SK-MEL-5 (cell line): ENCODE results near the gene TYRO3. TPM values are rescaled to one million over a fixed set of nuclear protein-coding genes. Genes with fewer than 3 reads are reported as not detected.

Experiments
- DNase-seq: peaks from one replicate; pipeline ENCODE4 v3.0.0-alpha.2; 2016; ENCODE audit warnings: low read depth, low spot score
- in situ Hi-C: cut with HindIII; loops from 2 replicates; pipeline ENCODE4 v1.10.0; 2016; ENCODE audit warnings: low sequenced_read_pairs, high pct_unique_total_duplicates, low pct_unique_long_range_greater_than_20kb
- polyA plus RNA-seq, 2 experiments: library from polyadenylated mRNA; depleted of rRNA; stranded (reverse); fragments of >200 nt; gene quantifications; 2 replicates each; pipeline ENCODE4 v1.2.3, GENCODE V29; 2015
- total RNA-seq: library from RNA; depleted of rRNA; stranded (reverse); fragments of >200 nt; shearing (Covaris generic); gene quantifications from 2 replicates; pipeline ENCODE4 v1.2.3, GENCODE V29; 2014; rRNA removed

Gene TYRO3
- total RNA-seq, result 79.0 and 81.2 TPM in 2 replicates
- polyA plus RNA-seq (2015; cell fraction: cytosol; rRNA removed), result 63.8 and 95.7 TPM in 2 replicates
- polyA plus RNA-seq (2015; cell fraction: nucleus; rRNA removed), result 61.7 and 90.2 TPM in 2 replicates

DNA sequence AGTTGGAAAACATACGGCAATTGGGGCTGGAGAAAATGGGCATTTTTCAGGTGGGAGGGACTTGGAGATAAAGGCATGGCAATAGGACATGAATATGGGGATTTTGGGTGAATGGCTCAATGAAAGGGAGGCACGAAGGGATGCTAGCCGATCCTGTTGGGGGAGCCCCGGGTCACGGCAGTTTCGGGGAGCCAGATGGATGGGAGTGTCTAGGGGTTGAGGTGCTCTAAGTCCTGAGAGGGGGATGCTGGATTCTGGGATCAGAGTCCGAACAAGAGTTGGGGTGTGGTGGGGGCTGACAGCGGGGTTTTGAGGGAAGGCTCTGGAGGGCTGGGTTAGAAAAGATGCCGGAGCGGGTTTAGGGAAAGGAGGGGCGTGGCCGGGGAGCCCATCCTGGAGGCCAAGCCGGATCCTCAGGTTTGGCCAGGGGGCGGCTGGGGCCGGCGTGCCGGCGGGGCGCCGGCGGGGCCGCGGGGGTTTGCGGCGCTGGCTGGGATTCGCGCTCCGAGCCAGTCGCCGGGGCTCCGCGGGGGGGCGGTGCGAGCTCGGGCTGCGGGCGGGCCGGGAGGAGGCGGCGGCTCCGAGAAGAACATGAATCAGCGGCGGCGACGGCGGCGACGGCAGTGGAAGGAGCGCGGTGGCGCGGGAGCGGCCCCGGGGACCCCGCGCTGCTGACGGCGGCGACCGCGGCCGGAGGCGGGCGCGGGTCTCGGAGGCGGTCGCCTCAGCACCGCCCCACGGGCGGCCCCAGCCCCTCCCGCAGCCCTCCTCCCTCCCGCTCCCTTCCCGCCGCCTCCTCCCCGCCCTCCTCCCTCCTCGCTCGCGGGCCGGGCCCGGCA is at the start of gene TYRO3:
Gene TYRO3 (plus strand): TSS at position 813 of the 839 bp plus-strand sequence. CDS start 46 bp downstream, outside the sequence.
- in situ Hi-C loops, result no loop called here
- DNase-seq, result peak; percentile 55

DNA sequence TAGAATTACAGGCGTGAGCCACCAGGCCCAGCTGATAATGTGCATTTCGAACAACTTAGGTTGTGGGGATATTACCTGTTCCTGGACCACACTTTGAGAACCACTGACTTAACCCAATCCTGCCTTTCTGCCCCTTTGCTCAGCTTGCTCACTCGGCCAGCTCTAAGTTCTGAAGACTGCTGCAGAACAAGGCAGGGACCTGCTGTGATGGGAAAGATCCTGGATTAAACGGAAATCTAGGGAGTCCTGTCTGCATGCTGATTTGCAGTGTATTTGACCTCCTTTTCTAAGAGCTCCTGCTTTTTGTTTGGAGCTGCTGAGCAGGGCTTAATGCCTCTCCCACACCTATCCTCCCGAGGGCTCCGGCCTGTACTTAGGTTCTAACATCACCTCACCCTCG is 48.3 kb upstream of the TYRO3 start:
- DNase-seq, result no peak

DNA sequence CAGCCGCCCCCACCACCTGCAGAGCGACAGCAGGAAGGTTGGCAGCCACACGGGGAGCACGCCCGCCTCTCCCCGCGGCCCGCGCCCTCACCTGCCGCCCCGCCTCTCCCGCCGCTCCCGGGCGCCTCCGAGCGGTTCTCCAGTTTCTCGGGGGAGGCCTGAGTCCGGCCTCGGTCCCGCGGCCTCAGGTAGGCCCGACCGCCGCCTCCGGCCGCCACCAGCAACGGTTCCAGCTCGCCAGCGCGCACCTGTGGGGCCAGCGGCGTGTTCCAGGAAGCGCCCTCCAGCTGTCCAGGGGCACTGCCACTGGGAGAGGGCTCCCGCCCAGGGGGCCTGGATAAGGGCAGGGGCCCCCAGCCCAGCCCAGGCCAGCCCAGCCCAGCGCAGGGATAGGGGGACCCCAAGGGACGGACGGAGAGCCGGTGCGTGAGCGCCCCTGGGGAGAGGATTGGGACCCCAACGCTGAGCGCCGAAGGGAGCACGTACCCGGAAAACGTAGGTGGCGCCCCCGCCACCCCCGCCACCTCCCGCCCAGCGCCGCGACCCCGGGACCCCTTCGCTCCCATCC is 47.6 kb upstream of the TYRO3 start:
- in situ Hi-C loops, result no loop called here
- no peak for DNase-seq

More for the DNA sequence above, 48.3 kb upstream of the TYRO3 start:
- in situ Hi-C loops, result no loop called here

DNA sequence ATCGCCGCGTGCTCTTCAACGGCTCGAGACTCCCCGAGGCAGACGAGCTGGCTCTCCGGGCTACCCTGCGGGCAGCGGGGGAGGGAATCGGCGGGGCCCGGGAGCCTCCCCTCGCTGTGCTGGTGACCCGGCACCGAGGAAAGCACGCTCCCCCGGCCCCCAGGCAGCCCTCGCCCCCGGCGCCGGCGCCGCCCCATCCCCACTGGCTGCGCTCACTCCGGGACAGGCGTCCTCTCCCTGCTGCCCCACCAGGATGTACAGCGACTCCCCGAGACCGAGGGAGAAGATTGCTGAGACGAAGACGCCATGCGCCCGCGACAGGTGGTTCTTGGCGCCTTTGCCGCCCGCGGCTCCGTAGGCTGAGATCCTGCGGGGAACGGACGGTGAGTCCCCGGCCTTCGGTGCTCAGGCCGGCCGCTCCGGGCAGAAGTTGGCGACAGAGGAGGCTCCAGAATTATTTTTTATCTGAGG is 47.1 kb upstream of the TYRO3 start:
- in situ Hi-C loops, result no loop called here
- no peak for DNase-seq

DNA sequence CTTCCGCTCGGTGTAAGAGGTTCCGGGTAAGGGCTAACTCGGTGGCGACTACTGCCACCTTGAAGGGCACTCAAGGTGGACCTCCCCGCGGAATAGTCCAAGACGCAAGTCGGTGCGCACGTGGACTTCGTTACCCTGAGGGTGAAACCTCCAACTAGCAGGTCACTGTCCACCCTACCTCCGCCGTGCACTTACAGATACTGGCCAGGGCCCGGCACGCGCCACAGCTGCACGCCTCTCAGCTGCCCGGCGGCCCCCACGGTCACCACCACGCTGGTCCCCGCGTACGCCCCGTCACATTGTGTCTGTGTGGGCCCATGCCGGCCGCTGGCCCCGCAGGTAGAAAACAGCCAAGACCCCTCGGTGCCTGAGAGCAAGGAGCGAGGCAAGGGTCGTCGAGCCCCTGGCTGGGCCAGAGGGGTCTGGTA is 46.5 kb upstream of the TYRO3 start:
- in situ Hi-C loops, result no loop called here
- DNase-seq, result no peak

DNA sequence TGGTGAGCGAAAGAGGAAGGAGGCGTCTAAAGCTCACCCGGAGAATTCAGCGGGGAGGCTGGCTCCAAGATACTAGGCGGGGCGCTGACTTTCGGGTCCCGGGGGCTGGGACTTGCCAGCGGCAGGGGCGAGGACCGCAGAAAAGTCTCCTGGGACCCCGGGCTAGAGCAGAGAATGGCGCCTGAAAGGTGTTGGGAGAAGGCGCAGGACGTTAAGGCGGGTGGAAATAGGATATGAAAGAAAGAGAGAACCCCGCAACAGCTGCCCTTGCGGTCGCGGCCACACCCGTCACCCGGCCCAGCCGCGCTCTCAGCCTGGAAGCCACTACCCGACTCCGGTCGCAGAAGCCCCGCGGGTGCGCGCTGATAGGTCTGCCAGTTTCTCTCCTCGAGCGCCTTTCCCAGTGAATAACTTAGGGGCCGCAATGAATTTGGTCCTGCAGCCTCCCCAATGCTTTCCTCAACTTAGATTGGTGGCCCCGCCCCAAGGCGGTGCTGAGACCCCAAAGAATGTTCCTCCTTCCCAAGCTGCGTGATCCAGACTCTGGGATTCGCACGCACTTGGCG is 46.0 kb upstream of the TYRO3 start:
- no peak for DNase-seq
- in situ Hi-C loops, result no loop called here

DNA sequence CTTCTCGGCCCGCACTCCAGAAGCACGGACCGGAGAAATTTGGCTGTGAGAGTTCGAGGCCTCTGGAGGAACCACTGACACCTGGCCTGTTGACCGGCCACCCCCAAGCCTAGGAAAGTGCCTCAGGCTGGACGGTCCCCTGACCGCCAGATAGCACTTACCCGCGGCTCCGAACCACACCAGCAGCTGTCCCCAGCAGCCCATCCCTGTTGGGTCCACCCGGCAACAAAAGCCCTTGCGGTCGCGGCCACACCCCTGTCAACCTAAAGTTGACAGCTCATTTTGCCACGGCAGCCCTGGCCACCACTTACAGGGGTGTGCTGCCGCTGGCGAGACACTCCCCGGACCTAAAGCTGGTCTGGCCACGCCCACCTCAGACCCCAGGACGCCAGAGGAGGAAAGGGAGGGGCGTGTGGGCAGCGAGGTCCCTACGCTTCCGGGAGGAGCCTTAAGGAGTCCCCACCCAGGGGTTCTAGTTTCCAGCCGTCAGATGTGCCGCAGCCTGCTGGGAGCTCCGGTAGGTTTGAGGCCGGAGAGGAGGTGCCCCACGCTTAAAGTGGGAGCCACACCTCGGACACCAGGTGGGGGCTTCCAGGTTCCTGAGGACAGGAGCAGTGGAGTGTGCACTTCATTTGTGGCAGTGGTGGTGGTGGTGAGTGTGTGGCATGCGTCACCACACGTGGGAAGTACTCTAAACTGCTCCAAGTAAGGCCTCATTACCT is 45.3 kb upstream of the TYRO3 start, which contains the start of gene LTK:
Gene LTK (minus strand): TSS at position 322 of the 722 bp plus-strand sequence. CDS start 118 bp downstream, at position 204.
- in situ Hi-C loops, result no loop called here
- no peak for DNase-seq

DNA sequence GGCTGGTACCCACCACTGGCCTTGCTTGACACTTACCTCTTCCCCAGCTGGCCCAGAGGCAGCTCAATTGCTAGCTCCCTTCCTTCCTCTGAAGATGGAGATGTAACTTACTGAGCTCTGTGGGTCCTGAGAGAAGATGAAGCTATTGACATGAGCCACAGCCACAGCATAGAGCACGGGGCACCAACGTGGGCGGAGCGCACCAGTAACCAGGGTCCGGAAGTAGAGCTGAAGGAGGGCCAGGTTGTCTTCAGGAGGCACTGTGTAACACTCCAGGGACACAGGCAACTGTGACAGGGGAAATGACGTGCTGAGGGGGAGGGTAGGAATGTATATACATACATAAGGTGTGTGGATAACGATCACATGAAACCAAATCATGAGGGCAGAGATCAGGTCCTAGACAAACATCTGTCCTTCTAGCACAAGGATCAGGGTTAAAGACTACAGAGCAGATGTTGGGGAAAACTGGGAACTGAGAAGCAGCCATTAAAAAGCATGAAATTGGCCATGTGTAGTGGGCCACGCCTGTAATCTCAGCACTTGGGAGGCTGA is 41.0 kb upstream of the TYRO3 start:
- DNase-seq, result no peak
- in situ Hi-C loops, result no loop called here

DNA sequence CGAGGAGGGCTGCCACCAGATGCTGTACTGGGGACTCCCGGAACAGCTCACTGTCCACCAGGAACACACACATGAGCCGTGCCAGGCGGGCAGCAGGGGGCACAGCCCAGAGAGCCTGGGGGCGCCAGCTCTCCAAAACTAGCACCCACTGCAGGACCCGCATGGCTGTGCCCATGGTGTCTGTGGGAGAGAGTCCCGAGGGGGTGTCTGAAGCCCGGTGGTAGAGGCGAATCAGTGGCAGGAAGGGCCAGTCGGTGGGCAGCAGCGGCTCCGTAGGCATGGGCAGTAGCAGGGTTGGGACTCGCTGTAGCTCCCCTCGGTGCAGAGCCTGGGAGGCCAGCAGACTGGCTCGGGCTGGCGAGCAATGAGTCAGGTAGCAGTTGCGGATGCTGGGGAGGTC is 38.4 kb upstream of the TYRO3 start:
- in situ Hi-C loops, result no loop called here
- no peak for DNase-seq

DNA sequence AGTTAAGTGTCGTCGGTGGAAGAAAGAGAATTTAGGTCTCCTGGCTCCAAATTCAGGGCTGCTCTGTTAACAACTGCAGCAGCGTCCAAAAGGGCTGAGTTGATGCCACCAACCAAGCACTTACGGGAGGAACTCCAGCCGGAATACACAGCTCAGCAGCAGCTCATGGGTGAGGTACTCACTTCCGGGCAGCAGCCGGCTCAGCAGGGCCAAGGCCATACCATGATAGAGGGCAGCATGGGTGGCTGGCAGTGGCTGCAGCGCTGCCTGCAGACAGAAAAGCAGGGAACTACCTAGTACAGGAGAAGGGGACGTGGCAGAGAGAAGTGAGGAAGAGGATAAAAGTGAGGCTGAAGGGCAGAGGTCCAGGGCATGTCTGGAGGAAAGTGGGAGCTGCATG is 37.4 kb upstream of the TYRO3 start:
- DNase-seq, result no peak
- in situ Hi-C loops, result no loop called here

DNA sequence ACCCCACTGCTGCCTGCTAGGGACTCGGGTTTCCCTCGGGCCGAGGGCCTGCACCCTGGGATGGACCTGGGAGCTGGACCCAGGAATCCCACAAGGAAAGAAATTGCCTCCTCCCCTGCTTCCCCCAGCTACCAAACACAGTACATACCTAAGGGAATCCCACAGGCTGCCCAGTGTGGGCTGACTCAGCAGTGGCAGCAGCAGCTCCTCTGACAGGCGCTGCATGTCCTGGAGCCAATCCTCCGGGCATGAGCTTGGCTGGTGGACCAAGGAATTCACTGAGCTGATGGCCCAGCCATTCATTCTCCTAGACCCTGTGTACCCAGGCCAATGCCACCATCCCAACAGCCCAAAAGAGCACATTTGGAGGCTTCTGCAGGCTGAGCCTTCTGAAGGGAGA is 35.9 kb upstream of the TYRO3 start:
- in situ Hi-C loops, result no loop called here
- DNase-seq, result no peak

DNA sequence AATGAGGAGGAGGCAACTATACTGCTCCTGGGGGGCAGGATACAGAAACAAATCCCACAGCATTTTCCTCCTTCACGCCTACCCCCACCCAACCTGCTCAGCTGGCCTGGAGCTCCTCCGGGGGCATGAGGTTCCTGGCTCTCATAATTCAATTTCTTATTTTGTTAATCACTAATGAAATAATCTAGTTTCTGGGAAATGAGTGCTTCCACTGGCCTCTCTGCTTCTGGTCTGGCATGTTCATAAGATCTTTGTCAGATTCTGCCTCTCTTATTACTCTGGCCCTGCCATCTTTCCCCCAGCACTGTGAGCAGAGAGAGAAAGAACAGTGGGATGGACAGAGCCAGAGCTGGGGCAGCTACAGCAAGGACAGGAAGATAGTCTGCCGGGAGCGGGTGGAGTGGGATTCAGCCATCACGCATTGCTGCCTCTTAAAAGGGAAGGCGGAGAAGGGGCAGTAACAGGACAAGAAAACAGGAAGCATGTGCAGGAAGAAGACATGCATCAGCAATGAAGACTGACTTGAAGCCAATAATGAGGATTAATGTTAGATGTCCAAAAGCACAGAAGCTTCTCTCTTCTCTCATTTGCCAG is 28.6 kb upstream of the TYRO3 start:
- no peak for DNase-seq
- in situ Hi-C loops, result no loop called here

DNA sequence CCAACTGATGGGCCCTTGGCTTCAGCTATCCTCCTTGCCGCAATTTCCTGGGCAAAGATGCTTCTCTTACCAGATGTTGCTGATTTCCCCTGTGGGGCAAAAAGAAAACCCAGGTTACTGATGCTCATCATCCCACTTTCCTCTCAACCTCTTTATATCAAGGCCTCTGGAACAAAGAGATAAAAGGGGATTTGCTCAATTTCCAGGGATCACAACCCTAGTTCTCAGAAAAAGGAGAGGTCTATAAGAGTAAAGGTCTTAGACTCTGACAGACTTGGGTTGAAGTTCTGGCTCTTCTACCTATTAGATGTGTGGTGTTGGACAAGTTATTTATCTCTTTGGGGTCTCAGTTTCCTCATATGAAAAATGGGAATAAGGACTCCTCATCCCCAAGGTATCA is 23.5 kb upstream of the TYRO3 start:
- in situ Hi-C loops, result no loop called here
- no peak for DNase-seq

DNA sequence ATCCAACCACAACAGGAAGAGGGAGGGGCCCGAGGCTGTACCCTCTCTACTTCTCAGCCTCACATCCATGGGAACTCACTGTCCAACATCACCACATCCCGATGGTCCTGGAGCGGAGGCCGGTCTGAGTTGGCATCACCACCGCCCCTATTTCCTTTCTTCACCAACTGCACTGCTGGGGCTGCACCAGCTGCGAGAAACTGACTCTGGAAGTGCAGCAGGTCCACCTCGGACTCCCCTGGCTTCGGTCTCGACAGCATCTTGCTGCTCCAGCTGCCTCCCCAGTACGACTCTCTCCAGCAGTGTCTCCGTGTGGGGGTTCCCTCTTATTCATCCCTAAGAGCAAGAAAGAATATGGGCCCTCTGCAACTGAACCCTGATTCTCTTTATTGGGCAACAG is 22.1 kb upstream of the TYRO3 start:
- no peak for DNase-seq

DNA sequence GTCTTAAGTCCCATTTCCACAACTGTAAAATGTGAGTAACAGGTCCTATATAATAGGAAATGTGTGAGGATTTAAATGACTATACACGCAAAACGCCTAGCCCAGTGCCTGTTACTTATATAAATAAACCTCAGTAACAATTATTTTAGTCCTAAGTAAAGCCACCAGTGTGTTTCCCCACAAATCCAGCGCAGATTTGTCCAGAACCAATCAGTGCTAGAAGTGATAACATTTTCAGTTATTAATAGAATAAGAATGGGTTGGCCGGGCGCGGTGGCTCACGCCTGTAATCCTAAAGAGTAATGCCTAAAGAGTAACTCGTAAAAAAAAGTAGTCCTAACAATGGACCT is 15.5 kb upstream of the TYRO3 start:
- no peak for DNase-seq
- in situ Hi-C loops, result no loop called here

More for the DNA sequence above, 22.1 kb upstream of the TYRO3 start:
- in situ Hi-C loops, result no loop called here

DNA sequence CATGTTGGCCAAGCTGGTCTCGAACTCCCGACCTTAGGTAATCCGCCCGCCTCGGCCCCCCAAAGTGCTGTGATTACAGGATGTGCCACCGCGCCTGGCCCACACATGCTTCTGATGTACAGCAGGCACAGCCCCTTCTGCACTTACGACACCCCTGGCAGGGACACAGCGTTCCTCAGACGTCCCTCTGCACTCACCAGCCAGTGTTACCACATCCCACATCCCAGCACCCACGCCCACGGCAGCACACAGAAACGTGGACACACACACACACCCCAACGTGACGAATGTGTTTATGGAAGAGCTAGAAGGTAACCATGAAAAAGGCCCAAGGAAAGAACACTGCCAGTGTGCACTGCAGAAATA is 14.4 kb upstream of the TYRO3 start:
- in situ Hi-C loops, result no loop called here
- no peak for DNase-seq

DNA sequence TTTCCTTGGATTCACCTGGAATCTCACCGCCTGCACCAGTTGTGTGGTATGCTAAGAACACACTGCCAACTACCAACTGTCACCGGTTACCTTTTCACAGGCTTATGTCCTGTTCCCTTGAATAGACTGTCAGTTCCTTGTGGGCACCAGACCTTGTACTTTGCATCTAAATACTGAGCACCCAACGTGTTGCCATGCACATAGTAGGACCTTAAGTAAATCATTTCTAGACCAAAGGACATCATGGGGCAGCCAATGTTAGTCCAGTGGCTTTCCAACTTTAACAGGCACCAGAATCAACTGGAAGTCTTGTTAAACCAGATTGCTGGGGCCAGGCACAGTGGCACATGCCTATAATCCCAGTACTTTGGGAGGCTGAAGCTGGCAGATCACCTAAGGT is 13.8 kb upstream of the TYRO3 start:
- in situ Hi-C loops, result no loop called here
- DNase-seq, result no peak
